HEK293 (cell line): ENCODE data around the gene STARD8.

ENCODE experiments used
- CTCF ChIA-PET: fragments of 350-600 bp; formaldehyde crosslinking; extraction: SDS; loops from one replicate; lab custom pipeline; 2021; ENCODE audit warnings: antibody characterized with exemption; lab: Yijun Ruan, JAX
- POLR2A ChIA-PET: fragments of 300-600 bp; formaldehyde crosslinking; extraction: SDS; loops from one replicate; lab custom pipeline; 2020; ENCODE audit warnings: antibody characterized with exemption, inconsistent platforms; lab: Yijun Ruan, JAX
- H3K27ac ChIP-seq: fragments of 200-500 bp; sonication (Bioruptor generic); 2 replicates; pipeline ENCODE4 v1.5.1; 2014; ENCODE audit warnings: low read depth, low read length, control low read depth, inconsistent platforms; ENCODE audit errors: extremely low read depth
- H3K36me3 ChIP-seq, 2 experiments: fragments of 200-500 bp in 1 of 2; sonication (Bioruptor generic) in 1 of 2; 1 replicate in 1 of 2; 2 replicates in 1 of 2; pipeline ENCODE4 v1.5.1; 2014 to 2017; ENCODE audit warnings: inconsistent platforms in 2 of 2, low read length in 2 of 2; ENCODE audit not compliant: control insufficient read depth in 2 of 2, insufficient read depth in 1 of 2
- H3K4me1 ChIP-seq: fragments of 200-500 bp; sonication (Bioruptor generic); 2 replicates; pipeline ENCODE4 v1.5.1; 2014; ENCODE audit warnings: mild to moderate bottlenecking, low read length, inconsistent platforms; ENCODE audit not compliant: control insufficient read depth, insufficient read depth
- H3K4me3 ChIP-seq: 2 replicates; pipeline ENCODE4 v1.5.1; 2011; ENCODE audit warnings: low read depth, mild to moderate bottlenecking, control low read depth, low read length, moderate library complexity
- H3K9me3 ChIP-seq: fragments of 200-500 bp; sonication (Bioruptor generic); 2 replicates; pipeline ENCODE4 v1.5.1; 2014; ENCODE audit warnings: low read depth, low read length, inconsistent platforms; ENCODE audit not compliant: control insufficient read depth, insufficient read depth
- EGR2 ChIP-seq: fragments of 450-650 bp; formaldehyde crosslinking; IDR thresholded peaks from 2 replicates; pipeline ENCODE4 v1.5.1; 2016; ENCODE audit warnings: low read depth, missing biosample characterization, missing genetic modification characterization
- GLI2 ChIP-seq: fragments of 450-650 bp; formaldehyde crosslinking; IDR thresholded peaks from 2 replicates; pipeline ENCODE4; 2017; ENCODE audit warnings: missing biosample characterization, missing genetic modification characterization, low read depth, borderline replicate concordance
- MEIS1 ChIP-seq: sonication (generic); formaldehyde crosslinking; IDR thresholded peaks from 2 replicates; pipeline ENCODE4 v1.8.1; 2022; ENCODE audit warnings: missing genetic modification reagents, mild to moderate bottlenecking, borderline replicate concordance
- MYNN ChIP-seq: fragments of 450-650 bp; formaldehyde crosslinking; IDR thresholded peaks from 2 replicates; pipeline ENCODE4 v1.5.1; 2016; ENCODE audit warnings: missing biosample characterization, missing genetic modification characterization, borderline replicate concordance
- OSR2 ChIP-seq: fragments of 450-650 bp; formaldehyde crosslinking; IDR thresholded peaks from 2 replicates; pipeline ENCODE4 v1.5.1; 2016; ENCODE audit warnings: missing biosample characterization, missing genetic modification characterization
- SALL2 ChIP-seq: fragments of 450-650 bp; formaldehyde crosslinking; IDR thresholded peaks from 2 replicates; pipeline ENCODE4 v1.5.0; 2017; ENCODE audit warnings: missing biosample characterization, mild to moderate bottlenecking, missing genetic modification characterization, borderline replicate concordance
- TCF7L2 ChIP-seq: IDR thresholded peaks from 2 replicates; pipeline ENCODE4 v1.6.1; 2011; ENCODE audit warnings: low read depth, mild to moderate bottlenecking, inconsistent platforms, low read length, moderate library complexity, borderline replicate concordance
- ZIC2 ChIP-seq: fragments of 450-650 bp; formaldehyde crosslinking; IDR thresholded peaks from 2 replicates; pipeline ENCODE4 v1.5.1; 2016; ENCODE audit warnings: missing biosample characterization, missing genetic modification characterization
- ZNF112 ChIP-seq: fragments of 450-650 bp; formaldehyde crosslinking; IDR thresholded peaks from 2 replicates; pipeline ENCODE4 v1.5.0; 2017; ENCODE audit warnings: missing biosample characterization, missing genetic modification characterization
- ZNF18 ChIP-seq: fragments of 450-650 bp; formaldehyde crosslinking; IDR thresholded peaks from 2 replicates; pipeline ENCODE4 v1.5.1; 2016; ENCODE audit warnings: missing biosample characterization, missing genetic modification characterization
- ZNF184 ChIP-seq: fragments of 450-650 bp; IDR thresholded peaks from 2 replicates; pipeline ENCODE4 v1.5.1; 2018; ENCODE audit warnings: missing biosample characterization, mild to moderate bottlenecking, missing genetic modification characterization
- ZNF24 ChIP-seq: fragments of 450-650 bp; formaldehyde crosslinking; IDR thresholded peaks from 2 replicates; pipeline ENCODE4 v1.5.1; 2016; ENCODE audit warnings: missing biosample characterization, missing genetic modification characterization
- ZNF324 ChIP-seq: fragments of 450-650 bp; formaldehyde crosslinking; IDR thresholded peaks from 2 replicates; pipeline ENCODE4 v1.5.1; 2016; ENCODE audit warnings: missing biosample characterization, missing genetic modification characterization
- ZNF366 ChIP-seq: fragments of 450-650 bp; formaldehyde crosslinking; conservative IDR thresholded peaks from 2 replicates; pipeline ENCODE4 v1.5.1; 2016; ENCODE audit warnings: missing biosample characterization, missing genetic modification characterization
- ZNF404 ChIP-seq: fragments of 450-650 bp; formaldehyde crosslinking; IDR thresholded peaks from 2 replicates; pipeline ENCODE4 v1.5.1; 2017; ENCODE audit warnings: missing biosample characterization, missing genetic modification characterization
- ZNF426 ChIP-seq: fragments of 450-650 bp; formaldehyde crosslinking; IDR thresholded peaks from 2 replicates; pipeline ENCODE4 v1.5.1; 2017; ENCODE audit warnings: missing biosample characterization, missing genetic modification characterization, mild to moderate bottlenecking, inconsistent platforms, moderate library complexity
- ZNF48 ChIP-seq: fragments of 450-650 bp; formaldehyde crosslinking; IDR thresholded peaks from 2 replicates; pipeline ENCODE4 v1.5.1; 2016; ENCODE audit warnings: missing biosample characterization, missing genetic modification characterization
- ZNF548 ChIP-seq: fragments of 450-650 bp; formaldehyde crosslinking; IDR thresholded peaks from 2 replicates; pipeline ENCODE4 v1.5.1; 2016; ENCODE audit warnings: missing biosample characterization, missing genetic modification characterization
- ZNF610 ChIP-seq: fragments of 450-650 bp; formaldehyde crosslinking; IDR thresholded peaks from 2 replicates; pipeline ENCODE4 v1.5.1; 2016; ENCODE audit warnings: missing biosample characterization, missing genetic modification characterization, borderline replicate concordance
- ZNF621 ChIP-seq: fragments of 450-650 bp; formaldehyde crosslinking; IDR thresholded peaks from 2 replicates; pipeline ENCODE4 v1.5.1; 2017; ENCODE audit warnings: missing biosample characterization, missing genetic modification characterization
- ZNF629 ChIP-seq: fragments of 450-650 bp; formaldehyde crosslinking; IDR thresholded peaks from 2 replicates; pipeline ENCODE4 v1.5.1; 2017; ENCODE audit warnings: missing biosample characterization, missing genetic modification characterization
- TF ChIP-seq, protein P1 (sequence below): fragments of 450-650 bp; formaldehyde crosslinking; IDR thresholded peaks from 2 replicates; pipeline ENCODE4 v1.5.1; 2016; ENCODE audit warnings: missing biosample characterization, missing genetic modification characterization, borderline replicate concordance
- TF ChIP-seq, protein P2 (sequence below): fragments of 450-650 bp; formaldehyde crosslinking; IDR thresholded peaks from 2 replicates; pipeline ENCODE4 v1.5.1; 2016; ENCODE audit warnings: missing biosample characterization, missing genetic modification characterization

Gene STARD8

DNA sequence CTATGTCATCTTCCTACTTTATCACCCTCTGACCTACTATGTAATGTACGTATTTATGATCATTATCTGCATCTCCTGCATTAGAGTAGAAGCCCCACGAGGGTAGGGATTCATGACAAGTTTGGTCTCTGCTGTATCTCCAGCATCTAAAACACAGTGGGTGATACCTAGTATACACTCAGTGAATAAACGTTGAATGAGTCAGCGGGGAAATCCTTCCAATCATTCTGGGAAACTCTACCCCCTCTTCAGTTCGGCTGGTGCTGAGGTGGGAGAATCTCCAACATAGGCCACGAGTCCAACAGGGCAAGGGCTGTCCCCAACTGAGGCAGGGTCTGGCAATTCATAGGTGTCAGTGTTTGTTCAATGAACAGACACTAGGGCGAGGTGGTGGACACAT is 106.9 kb downstream of the STARD8 start:
- TF ChIP-seq OSR2 (tag by site-specific recombination) (no peak), ZNF610 (tag by site-specific recombination) (no peak), ZIC2 (no peak), ZNF426 (tag by site-specific recombination) (no peak), ZNF548 (tag by site-specific recombination) (no peak), GLI2 (tag by site-specific recombination) (no peak), SALL2 (tag by site-specific recombination) (no peak), ZNF621 (tag by site-specific recombination) (no peak), ZNF18 (tag by site-specific recombination) (no peak), TCF7L2 (no peak), EGR2 (tag by site-specific recombination) (no peak), ZNF48 (tag by site-specific recombination) (no peak), ZNF366 (tag by site-specific recombination) (no peak)
- TF ChIP-seq, protein P1, sequence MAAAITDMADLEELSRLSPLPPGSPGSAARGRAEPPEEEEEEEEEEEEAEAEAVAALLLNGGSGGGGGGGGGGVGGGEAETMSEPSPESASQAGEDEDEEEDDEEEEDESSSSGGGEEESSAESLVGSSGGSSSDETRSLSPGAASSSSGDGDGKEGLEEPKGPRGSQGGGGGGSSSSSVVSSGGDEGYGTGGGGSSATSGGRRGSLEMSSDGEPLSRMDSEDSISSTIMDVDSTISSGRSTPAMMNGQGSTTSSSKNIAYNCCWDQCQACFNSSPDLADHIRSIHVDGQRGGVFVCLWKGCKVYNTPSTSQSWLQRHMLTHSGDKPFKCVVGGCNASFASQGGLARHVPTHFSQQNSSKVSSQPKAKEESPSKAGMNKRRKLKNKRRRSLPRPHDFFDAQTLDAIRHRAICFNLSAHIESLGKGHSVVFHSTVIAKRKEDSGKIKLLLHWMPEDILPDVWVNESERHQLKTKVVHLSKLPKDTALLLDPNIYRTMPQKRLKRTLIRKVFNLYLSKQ (tag by site-specific recombination), result no peak
- ChIA-PET CTCF (interaction anchor here (0.6 kb wide), 1 partner anchor 1276 kb away, joined by 3 read pairs; no protein-coding TSS in a partner anchor), POLR2A (no interaction called here)
- no peak overlapping the region for H3K4me3 ChIP-seq
- no peaks in the 10 kb centered on the region for H3K4me1 ChIP-seq
- H3K9me3 ChIP-seq, result no peaks in the 10 kb centered on the region
- no peaks in the 10 kb centered on the region for H3K36me3 ChIP-seq
- H3K27ac ChIP-seq, result no peak overlapping the region

GRCh38 chrX:68755616-68756125 is 108.2 kb downstream of the STARD8 start:
- CTCF ChIA-PET, result interaction anchor here (1.6 kb wide), 1 partner anchor 22 kb away, joined by 6 read pairs; no protein-coding TSS in a partner anchor
- no peaks in the 10 kb centered on the region for H3K4me1 ChIP-seq
- TF ChIP-seq ZIC2 (no peak), MEIS1 (CRISPR knock-in tag) (no peak), ZNF610 (tag by site-specific recombination) (no peak), ZNF629 (tag by site-specific recombination) (no peak), ZNF24 (tag by site-specific recombination) (no peak), MYNN (tag by site-specific recombination) (no peak), ZNF404 (tag by site-specific recombination) (no peak), ZNF184 (no peak), ZNF112 (tag by site-specific recombination) (no peak), ZNF324 (no peak)
- TF ChIP-seq, protein P2, sequence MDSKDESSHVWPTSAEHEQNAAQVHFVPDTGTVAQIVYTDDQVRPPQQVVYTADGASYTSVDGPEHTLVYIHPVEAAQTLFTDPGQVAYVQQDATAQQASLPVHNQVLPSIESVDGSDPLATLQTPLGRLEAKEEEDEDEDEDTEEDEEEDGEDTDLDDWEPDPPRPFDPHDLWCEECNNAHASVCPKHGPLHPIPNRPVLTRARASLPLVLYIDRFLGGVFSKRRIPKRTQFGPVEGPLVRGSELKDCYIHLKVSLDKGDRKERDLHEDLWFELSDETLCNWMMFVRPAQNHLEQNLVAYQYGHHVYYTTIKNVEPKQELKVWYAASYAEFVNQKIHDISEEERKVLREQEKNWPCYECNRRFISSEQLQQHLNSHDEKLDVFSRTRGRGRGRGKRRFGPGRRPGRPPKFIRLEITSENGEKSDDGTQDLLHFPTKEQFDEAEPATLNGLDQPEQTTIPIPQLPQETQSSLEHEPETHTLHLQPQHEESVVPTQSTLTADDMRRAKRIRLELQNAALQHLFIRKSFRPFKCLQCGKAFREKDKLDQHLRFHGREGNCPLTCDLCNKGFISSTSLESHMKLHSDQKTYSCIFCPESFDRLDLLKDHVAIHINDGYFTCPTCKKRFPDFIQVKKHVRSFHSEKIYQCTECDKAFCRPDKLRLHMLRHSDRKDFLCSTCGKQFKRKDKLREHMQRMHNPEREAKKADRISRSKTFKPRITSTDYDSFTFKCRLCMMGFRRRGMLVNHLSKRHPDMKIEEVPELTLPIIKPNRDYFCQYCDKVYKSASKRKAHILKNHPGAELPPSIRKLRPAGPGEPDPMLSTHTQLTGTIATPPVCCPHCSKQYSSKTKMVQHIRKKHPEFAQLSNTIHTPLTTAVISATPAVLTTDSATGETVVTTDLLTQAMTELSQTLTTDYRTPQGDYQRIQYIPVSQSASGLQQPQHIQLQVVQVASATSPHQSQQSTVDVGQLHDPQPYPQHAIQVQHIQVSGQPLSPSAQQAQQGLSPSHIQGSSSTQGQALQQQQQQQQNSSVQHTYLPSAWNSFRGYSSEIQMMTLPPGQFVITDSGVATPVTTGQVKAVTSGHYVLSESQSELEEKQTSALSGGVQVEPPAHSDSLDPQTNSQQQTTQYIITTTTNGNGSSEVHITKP (tag by site-specific recombination), result no peak
- TF ChIP-seq, all 188 proteins: peak for 0
- POLR2A ChIA-PET, result no interaction called here
- H3K36me3 ChIP-seq, result no peaks in the 10 kb centered on the region
- H3K9me3 ChIP-seq, result no peaks in the 10 kb centered on the region
- H3K4me3 ChIP-seq, result no peak overlapping the region
- no peak overlapping the region for H3K27ac ChIP-seq
